NCI-H2227 (cell line): Measurements from ENCODE around the gene TMEM202.
"Not testable (repeated sequence)": the region's sequence is repeated elsewhere in the genome, so short reads cannot be mapped to it uniquely, and the experiment has no call there.

ENCODE experiments used
- DNase-seq: peaks from one replicate; lab custom pipeline; 2025; ENCODE audit not compliant: unreplicated experiment; lab: John Stamatoyannopoulos, UW

TMEM202 gene

DNA sequence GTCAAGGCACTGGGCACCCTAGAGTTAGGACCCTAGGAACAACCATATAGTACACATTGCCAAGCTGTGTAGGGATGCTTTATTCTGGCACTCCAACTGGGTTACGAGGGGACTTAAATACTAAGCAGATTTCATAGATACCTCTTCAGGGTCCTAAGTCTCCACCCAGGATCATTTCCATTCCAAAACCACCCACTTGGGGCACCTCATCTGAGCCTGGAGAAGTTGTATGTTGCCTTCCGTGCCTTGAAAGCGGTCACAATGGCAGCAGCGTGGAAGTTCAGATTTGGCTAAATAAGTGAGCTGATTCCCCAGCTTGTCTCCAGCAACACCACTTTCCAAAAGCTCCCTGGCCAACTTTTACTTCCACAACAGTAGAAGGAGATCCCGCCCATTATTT, 4.6 kb downstream of the TMEM202 start:
- no peak for DNase-seq

DNA sequence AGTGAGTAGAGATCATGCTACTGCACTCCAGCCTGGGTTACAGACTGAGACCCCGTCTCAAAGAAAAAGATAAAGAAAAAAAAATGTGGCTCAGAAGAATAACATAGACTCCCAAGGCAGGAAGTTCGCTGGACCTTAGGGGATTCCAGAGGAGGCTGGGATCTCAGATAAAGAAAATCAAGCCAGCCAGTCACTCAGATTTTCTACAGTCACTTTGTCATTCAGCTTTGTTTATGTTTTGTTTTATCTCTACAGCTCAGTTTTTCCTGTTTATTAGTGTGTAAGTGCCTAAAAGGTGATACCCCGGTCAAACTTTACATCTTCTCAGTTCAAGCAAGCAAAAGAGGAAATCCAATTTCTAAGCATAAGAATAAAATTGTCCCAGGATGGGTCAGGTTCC, 6.3 kb downstream of the TMEM202 start:
- DNase-seq, result no peak

DNA sequence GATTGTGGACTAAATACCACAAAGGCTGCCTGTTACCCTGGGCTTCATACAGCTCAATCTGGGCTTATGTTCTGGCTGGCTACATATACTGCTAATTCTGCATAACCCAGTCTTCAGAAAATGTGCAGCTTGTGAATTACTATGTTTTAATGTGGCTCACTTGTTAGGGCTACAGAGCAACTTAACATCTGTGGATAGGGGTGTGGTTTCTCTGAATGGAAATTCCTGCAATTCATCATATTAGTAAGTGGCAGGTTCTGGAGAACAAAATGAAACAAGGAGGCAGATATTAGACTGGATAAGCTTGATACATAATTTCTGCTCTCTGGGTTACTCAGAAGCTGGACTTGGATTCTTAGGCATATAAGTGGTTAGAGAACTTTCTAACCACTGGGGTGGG, 6.7 kb downstream of the TMEM202 start:
- DNase-seq, result no peak

DNA sequence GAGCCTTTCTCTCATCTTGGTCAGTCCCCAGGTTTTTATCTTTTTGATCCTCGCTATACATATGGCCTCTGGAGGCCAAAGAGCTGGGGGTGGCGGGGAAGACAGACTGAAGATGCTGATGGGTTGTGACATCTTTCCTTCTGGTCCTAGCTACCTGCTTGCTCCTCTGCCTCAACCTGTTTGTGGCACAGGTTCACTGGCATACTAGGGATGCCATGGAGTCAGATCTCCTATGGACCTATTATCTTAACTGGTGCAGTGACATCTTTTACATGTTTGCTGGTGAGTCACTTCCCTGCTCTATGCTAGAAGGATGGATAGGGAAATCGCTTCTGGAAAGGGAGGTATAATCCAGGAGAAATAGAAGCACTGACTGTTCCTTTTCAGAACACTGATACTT, 8.8 kb downstream of the TMEM202 start:
- no peak for DNase-seq

DNA sequence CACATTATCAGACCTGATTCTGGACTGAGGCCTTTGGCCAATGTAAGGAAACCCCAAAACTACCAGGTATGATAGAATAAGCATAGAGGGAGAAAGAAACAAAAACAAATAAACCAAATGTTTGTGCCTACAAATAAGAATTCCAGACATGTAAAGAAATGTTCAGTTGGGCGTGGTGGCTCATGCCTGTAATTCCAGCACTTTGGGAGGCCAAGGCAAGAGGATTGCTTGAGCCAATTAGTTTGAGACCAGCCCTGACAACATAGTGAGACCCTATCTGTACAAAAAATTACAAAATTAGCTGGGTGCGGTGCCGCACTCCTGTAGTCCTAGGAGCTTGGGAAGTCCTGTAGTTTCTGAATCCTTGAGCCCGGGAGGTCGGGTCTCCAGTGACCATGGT, 13.0 kb downstream of the TMEM202 start:
- DNase-seq, result no peak

DNA sequence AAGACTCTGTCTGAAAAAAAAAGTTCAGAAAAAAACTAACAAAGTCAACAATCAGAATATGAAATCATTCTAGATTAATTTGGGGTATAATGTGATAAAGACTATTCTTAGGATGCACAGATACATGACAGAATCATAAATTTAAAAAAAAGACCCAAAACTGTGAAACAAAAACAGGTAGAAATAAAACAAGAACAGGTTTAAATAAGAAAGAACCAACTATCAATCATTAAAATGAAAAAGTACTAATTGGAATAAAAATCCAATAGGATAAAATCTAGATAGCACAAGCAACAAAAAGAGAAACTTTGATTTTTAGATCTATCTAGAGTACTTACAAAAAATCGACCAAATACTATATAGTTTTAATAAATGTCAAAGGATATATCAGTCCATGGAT, 13.4 kb downstream of the TMEM202 start:
- DNase-seq, result no peak

DNA sequence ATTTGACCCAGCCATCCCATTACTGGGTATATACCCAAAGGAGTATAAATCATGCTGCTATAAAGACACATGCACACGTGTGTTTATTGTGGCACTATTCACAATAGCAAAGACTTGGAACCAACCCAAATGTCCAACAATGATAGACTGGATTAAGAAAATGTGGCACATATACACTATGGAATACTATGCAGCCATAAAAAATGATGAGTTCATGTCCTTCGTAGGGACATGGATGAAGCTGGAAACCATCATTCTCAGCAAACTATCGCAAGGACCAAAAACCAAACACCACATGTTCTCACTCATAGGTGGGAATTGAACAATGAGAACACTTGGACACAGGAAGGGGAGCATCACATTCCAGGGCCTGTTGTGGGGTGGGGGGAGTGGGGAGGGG, 15.2 kb downstream of the TMEM202 start:
- not testable (repeated sequence) for DNase-seq

DNA sequence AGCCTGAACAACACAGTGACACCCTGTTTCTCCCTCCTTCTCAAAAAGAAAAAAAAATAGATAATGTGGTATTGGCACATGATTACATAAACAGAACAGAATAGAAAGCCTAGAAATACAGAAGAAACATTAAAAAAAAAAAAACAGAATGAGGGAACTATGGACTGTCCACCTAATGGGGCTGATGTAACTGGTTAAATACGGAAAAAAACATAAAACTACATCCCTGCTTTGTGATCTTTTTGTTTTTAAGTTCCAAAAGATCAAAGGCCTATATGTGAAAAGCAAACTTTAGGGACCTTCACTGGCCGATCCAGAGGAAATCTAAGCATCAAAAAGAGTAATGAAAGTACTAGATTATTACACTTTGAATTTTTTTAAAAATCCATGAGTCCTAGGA, 17.2 kb downstream of the TMEM202 start:
- no peak for DNase-seq

DNA sequence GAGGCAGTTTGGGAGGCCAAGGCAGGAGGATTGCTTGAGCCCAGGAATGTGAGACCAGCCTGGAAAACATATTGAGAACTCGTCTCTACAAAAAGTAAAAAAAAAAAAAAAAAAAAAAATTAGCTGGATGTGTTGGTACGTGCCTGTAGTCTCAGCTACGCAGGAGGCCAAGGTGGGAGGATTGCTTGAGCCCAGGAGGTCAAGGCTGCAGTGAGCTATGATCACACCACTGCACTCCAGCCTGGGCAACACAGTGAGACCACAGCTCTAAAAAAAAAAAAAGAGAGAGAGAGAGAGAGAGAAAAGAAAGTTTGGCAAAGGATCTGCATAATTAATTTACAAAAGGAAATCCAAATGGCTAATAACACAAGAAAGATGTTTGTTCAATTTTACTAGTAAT, 21.7 kb downstream of the TMEM202 start:
- DNase-seq, result not testable (repeated sequence)

DNA sequence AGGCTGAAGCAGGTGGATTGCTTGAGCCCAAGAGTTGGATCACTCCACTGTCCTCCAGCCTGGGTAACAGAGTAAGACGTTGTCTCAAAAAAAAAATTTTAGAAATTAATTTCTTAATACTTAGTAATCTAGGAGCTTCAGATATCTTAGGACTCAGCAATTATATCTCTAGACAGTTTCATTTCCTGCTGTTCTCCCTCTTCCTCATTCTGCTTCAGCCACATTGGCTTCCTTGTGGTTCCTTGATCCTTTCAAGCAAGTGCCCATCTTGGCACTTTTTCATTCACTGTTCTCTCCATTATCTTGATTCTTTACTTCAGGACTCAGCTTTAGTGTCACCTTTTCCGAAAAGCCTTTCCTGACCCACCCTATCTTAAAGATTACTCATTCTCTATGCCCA, 22.5 kb downstream of the TMEM202 start:
- DNase-seq, result no peak

DNA sequence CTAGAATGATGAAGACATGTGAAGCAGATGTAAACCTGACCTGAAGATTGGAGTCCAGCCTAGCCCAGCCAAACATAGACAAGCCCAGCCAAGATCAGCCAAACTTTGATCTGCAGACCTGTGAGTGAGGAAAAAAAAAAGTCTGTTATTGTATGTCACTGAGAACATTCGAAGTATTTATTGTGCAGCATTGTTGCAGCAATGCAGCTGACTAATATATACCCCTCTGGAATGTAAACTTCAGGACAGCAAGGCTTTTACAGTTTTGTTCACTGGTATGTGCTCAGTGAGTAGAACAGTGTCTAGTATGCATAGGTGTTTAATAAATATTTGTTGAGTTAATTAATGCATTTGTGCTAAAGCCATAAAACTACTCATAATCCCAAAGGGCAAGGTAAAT, 23.4 kb downstream of the TMEM202 start:
- DNase-seq, result no peak

DNA sequence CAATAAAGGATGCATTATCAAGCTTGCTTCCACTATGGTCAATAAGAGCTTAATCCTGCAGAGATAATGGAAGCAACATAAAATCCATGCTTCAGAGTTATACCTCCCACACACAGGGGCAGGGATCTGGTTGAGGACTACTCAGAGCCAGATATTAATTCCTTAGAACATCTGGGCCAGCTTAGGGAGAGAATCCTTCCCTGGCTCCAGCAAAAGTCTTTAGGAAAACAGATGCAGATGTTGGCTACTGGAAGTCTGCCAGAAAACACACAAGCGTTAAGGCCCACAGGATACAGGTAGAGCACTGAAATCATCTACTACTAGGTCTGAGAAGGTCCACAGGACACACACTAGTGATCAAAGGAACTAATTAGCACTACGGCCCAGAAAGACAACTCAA, 25.2 kb downstream of the TMEM202 start:
- DNase-seq, result no peak

DNA sequence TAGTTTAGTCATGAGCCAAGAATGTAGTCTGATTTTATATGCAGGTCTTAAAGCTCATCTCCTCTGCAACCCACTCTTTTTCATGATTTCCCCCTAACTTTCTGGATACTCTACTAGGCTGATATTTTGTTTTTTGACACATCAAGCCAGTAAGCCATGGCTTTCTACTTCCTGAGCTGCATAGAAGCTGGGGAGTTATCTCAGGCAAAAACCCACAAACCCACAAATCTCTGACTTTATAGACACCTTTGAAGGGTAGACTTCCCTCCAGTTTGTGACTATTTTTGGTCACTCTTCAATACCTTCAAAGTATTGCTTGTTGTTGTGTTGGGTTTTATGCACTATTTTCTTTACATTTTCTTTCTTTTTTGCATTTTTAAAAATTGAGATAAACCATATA, 28.6 kb downstream of the TMEM202 start:
- DNase-seq, result no peak

DNA sequence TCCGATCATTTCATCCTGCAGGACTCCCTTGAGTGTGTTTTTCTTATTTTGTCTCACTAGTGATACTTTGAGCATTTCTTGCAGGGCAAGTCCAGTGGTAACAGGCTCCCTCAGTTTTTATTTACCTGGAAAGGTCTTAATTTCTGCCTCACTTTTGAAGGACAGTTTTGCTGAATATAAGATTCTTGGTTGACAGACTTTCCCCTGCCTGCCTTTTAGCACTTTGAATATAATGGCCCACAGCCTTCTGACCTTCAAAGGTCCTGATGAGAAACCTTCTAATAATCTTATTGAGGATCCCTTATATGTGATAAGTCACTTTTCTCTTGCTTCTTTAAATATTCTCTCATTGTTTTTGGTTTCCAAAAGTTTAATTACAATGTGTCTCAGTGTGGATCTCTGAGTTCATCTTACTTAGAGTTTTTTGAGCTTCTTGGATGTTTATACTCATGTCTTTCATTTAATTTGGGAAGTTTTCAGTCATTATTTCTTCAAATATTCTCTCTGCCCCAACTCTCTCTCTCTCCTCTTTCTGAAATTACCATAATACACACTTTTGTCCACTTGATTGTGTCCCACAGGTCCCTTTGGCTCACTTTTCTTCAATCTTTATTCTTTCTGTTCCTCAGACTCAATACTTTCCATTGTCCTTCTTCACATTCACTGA, 39.7 kb downstream of the TMEM202 start:
- no peak for DNase-seq

DNA sequence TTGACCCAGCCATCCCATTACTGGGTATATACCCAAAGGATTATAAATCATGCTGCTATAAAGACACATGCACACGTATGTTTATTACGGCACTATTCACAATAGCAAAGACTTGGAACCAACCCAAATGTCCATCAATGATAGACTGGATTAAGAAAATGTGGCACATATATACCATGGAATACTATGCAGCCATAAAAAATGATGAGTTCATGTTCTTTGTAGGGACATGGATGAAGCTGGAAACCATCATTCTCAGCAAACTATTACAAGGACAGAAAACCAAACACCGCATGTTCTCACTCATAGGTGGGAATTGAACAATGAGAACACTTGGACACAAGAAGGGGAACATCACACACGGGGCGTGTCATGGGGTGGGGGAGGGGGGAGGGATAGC, 44.7 kb downstream of the TMEM202 start:
- not testable (repeated sequence) for DNase-seq

DNA sequence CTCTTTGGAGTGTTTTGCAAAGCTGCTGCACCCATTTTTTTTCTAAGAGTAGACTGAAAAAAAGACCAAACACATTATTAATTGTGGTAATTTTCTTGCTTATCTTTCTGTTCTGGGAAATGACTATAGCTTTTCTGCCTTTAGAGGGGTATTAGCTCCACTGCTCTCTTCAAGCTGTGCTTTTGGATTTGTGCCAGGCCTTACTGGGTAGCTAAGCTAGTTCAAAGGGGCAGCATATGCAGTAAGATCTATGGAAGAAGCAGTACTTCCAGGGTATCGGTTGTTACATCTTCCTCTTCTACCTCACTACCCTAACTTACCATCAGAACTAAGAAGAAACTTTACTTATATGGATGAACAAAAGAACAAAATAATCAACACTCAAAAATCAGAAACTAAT, 47.3 kb downstream of the TMEM202 start:
- peak; percentile 28 for DNase-seq

DNA sequence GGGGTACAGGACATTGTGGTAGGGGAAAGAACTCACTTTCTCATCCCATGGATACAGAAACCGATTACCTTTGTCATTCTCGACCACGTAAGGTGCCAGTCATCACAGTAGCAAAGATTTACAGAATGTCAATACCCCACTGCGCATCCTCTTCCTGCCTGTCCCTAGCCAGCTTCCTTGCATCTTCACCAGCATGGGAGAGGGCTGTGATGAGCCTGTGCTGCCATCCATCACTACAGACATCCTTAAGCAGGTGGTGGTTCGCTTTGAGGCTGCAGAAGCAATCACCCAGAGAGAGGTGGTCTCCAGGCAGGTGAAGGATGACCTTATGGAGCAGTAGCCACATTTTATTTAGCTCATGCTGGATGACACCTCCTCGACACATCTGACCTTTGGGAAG, 52.7 kb downstream of the TMEM202 start:
- no peak for DNase-seq

DNA sequence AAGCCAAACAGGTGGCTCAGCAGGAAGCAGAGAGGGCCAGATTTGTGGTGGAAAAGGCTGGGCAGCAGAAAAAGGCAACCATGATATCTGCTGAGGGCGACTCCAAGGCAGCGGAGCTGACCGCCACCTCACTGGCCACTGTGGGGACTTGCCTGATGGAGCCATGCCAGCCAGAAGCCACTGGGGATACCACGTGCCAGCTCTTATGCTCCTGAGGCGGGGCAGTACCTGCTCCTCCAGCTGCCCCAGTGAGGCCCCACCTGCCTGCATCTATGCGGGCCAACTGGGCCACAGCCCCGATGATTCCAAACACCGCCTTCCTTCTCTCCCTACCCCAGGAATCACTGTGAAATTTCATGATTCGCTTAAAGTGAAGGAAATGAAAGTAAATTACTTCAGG, 53.1 kb downstream of the TMEM202 start:
- DNase-seq, result no peak

DNA sequence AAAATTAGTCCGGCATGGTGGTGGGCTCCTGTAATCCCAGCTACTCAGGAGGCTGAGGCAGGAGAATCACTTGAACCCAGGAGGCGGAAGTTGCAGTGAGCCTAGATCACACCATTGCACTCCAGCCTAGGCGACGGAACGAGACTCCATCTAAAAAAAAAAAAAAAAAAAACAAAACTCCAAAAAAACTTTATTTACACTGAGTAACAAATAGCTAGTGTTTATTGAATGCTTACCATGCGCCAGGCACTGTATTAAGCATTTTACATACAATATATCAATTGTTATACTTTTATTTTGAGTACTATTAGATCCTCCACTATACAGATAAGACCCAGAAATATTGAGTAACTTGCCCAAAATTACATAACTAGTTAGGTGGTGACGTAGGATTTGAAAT, 58.6 kb downstream of the TMEM202 start:
- DNase-seq, result no peak
